ENCODE measurements around the gene FKBP7. TPM values are rescaled to one million over a fixed set of nuclear protein-coding genes. Genes with fewer than 3 reads are reported as not detected.

Gene FKBP7
- total and polyA plus RNA-seq, 2 of the 13 experiments (the other 11 are each of a cell fraction or from before 2014, with no cell fraction given), result 12.4 to 14.8 TPM

GRCh38 chr2:178478439-178479274 lies at the start of gene FKBP7 (continued):
- peak; percentile 60; the same call in 1 of the 2 replicates for TF ChIP-seq NKX3-1 (CRISPR knock-in tag; IDR thresholded peaks at IDR 0.05)
- TF ChIP-seq, protein P1, sequence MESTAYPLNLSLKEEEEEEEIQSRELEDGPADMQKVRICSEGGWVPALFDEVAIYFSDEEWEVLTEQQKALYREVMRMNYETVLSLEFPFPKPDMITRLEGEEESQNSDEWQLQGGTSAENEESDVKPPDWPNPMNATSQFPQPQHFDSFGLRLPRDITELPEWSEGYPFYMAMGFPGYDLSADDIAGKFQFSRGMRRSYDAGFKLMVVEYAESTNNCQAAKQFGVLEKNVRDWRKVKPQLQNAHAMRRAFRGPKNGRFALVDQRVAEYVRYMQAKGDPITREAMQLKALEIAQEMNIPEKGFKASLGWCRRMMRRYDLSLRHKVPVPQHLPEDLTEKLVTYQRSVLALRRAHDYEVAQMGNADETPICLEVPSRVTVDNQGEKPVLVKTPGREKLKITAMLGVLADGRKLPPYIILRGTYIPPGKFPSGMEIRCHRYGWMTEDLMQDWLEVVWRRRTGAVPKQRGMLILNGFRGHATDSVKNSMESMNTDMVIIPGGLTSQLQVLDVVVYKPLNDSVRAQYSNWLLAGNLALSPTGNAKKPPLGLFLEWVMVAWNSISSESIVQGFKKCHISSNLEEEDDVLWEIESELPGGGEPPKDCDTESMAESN (CRISPR knock-in tag; conservative IDR thresholded peaks at IDR 0.05), result 0 out of 2 replicates have a peak, but pooled peaks have one; percentile 48
- no peak for TF ChIP-seq SOX13 (IDR thresholded peaks at IDR 0.05)
- peak in 1 of 2 experiments; percentile 81; a peak in 2 of 4 replicates for TF ChIP-seq SOX13 (CRISPR knock-in tag; conservative IDR thresholded peaks at IDR 0.05 in 1 of 2, IDR thresholded peaks at IDR 0.05 in 1 of 2)
- peak; percentile 90 for TF ChIP-seq ZNF883 (CRISPR knock-in tag; IDR thresholded peaks at IDR 0.05; ENCODE audit: not compliant biosample characterization)
- TF ChIP-seq RELA (CRISPR knock-in tag; IDR thresholded peaks at IDR 0.05), result no peak
- TF ChIP-seq, protein P2, sequence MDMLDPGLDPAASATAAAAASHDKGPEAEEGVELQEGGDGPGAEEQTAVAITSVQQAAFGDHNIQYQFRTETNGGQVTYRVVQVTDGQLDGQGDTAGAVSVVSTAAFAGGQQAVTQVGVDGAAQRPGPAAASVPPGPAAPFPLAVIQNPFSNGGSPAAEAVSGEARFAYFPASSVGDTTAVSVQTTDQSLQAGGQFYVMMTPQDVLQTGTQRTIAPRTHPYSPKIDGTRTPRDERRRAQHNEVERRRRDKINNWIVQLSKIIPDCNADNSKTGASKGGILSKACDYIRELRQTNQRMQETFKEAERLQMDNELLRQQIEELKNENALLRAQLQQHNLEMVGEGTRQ (IDR thresholded peaks at IDR 0.05; ENCODE audit: low read depth, low read length), result no peak
- TF ChIP-seq, protein P2 (CRISPR knock-in tag; IDR thresholded peaks at IDR 0.05; ENCODE audit: borderline replicate concordance), result no peak
- TF ChIP-seq, protein P3, sequence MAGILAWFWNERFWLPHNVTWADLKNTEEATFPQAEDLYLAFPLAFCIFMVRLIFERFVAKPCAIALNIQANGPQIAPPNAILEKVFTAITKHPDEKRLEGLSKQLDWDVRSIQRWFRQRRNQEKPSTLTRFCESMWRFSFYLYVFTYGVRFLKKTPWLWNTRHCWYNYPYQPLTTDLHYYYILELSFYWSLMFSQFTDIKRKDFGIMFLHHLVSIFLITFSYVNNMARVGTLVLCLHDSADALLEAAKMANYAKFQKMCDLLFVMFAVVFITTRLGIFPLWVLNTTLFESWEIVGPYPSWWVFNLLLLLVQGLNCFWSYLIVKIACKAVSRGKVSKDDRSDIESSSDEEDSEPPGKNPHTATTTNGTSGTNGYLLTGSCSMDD (CRISPR knock-in tag; IDR thresholded peaks at IDR 0.05), result no peak
- TF ChIP-seq JARID2 (CRISPR knock-in tag; IDR thresholded peaks at IDR 0.05; ENCODE audit: insufficient replicate concordance), result no peak
- TF ChIP-seq MBD4 (IDR thresholded peaks at IDR 0.05; ENCODE audit: borderline replicate concordance, low read length), result no peak
- TF ChIP-seq ZGPAT (CRISPR knock-in tag; IDR thresholded peaks at IDR 0.05), result peak; percentile 84
- TF ChIP-seq REXO4 (CRISPR knock-in tag; IDR thresholded peaks at IDR 0.05; ENCODE audit: borderline replicate concordance), result no peak
- TF ChIP-seq, protein P4, sequence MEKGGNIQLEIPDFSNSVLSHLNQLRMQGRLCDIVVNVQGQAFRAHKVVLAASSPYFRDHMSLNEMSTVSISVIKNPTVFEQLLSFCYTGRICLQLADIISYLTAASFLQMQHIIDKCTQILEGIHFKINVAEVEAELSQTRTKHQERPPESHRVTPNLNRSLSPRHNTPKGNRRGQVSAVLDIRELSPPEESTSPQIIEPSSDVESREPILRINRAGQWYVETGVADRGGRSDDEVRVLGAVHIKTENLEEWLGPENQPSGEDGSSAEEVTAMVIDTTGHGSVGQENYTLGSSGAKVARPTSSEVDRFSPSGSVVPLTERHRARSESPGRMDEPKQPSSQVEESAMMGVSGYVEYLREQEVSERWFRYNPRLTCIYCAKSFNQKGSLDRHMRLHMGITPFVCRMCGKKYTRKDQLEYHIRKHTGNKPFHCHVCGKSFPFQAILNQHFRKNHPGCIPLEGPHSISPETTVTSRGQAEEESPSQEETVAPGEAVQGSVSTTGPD (CRISPR knock-in tag; IDR thresholded peaks at IDR 0.05), result 0 out of 2 replicates have a peak, but pooled peaks have one; percentile 36
- no peak; the same call in 1 of the 2 replicates for TF ChIP-seq NCOA1 (CRISPR knock-in tag; IDR thresholded peaks at IDR 0.05)
- TF ChIP-seq GATAD1 (CRISPR knock-in tag; IDR thresholded peaks at IDR 0.05), result peak; percentile 67
- TF ChIP-seq IRF9 (CRISPR knock-in tag; IDR thresholded peaks at IDR 0.05; ENCODE audit: borderline replicate concordance), result peak; percentile 60
- TF ChIP-seq ETV6 (CRISPR knock-in tag; conservative IDR thresholded peaks at IDR 0.05), result no peak; the same call in 1 of the 2 replicates
